Measurements from ENCODE around the gene SLC22A8. TPM values are rescaled to one million over a fixed set of nuclear protein-coding genes. Genes with fewer than 3 reads are reported as not detected.
A peak's percentile ranks its signal among the peaks of the same experiment; 100 is the strongest.
"Not testable (repeated sequence)": the region's sequence is repeated elsewhere in the genome, so short reads cannot be mapped to it uniquely, and the experiment has no call there.

The SLC22A8 gene, protein sequence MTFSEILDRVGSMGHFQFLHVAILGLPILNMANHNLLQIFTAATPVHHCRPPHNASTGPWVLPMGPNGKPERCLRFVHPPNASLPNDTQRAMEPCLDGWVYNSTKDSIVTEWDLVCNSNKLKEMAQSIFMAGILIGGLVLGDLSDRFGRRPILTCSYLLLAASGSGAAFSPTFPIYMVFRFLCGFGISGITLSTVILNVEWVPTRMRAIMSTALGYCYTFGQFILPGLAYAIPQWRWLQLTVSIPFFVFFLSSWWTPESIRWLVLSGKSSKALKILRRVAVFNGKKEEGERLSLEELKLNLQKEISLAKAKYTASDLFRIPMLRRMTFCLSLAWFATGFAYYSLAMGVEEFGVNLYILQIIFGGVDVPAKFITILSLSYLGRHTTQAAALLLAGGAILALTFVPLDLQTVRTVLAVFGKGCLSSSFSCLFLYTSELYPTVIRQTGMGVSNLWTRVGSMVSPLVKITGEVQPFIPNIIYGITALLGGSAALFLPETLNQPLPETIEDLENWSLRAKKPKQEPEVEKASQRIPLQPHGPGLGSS
- total RNA-seq = not detected

- DNase-seq (ENCODE audit: low spot score) = no peak
Measured at GRCh38 chr11:63015521-63016215, at the start of gene SLC22A8. SLC22A8 (minus strand) TSS chr11:63015841; CDS start chr11:63014958, 883 bp downstream.

DNA sequence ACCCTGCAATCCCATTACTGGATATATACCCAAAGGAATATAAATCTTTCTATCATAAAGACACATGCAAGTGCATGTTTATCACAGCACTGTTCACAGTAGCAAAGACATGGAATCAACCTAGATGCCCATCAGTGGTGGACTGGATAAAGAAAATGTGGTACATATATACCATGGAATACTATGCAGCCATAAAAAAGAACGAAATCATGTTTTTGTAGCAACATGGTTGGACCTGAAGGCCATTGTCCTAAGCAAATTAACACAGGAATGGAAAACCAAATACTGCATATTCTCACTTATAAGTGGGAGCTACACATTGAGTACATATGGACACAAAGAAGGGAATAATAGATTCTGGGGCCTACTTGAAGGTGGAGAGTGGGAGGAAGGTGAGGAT, 30.6 kb upstream of the SLC22A8 start:
- DNase-seq (ENCODE audit: low spot score) = not testable (repeated sequence)

DNA sequence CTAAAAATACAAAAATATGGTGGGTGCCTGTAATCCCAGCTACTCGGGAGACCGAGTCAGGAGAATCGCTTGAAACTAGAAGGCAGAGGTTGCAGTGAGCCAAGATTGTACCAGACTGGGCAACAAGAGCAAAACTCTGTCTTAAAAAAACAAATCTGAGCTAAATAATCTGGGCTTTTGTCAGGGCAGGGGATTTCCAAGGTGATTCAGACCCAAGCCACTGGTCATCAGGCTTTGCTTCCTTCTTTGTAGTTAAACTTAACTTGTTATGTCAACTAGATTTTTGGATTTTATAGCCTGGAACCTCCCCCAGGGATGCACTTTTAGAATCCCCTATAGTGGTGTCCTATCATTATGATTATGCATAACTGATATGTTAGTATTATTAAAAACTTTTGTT, 27.0 kb upstream of the SLC22A8 start:
- DNase-seq (ENCODE audit: low spot score) = no peak

GRCh38 chr11:63032457-63032856, 16.8 kb upstream of the SLC22A8 start:
- no peak for DNase-seq (ENCODE audit: low spot score)

DNA sequence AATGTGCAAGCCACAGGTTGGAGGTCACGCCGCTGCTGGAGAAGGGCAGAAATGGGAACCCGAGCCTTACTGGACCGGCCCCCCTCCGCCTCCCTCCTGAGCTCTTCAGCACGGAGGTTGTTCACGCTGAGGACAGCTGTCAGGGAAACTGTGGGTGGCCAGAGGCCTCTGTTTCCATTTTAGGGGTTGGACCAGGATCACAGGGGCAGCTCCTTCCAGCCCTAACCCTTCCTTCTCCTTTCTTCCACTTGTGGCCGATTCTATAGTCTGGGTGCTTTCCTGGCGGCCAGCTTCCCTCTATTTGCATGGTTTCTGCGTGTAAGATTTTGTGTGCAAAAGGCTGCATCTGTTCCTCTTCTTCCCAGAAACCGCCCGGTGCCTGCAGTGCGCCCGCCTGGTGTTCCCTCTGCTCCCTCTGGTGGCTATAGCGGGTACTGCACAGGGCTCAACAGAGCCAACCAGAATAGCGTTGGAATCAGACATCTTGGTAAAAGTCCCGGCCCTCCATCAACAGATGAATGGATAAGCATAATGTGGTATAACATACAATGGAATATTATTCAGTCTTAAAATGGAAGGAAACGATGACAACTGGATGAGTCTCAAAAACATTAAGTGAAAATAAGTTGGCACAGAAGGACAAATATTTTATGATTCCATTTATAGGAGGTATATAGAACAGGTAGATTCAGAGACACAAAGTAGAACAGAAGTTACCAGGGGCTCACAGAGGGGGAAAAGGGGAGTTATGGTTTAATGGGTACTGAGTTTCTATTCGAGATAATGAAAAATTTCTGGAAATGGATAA, 8.4 kb upstream of the SLC22A8 start:
- DNase-seq (ENCODE audit: low spot score) = peak; percentile 90

DNA sequence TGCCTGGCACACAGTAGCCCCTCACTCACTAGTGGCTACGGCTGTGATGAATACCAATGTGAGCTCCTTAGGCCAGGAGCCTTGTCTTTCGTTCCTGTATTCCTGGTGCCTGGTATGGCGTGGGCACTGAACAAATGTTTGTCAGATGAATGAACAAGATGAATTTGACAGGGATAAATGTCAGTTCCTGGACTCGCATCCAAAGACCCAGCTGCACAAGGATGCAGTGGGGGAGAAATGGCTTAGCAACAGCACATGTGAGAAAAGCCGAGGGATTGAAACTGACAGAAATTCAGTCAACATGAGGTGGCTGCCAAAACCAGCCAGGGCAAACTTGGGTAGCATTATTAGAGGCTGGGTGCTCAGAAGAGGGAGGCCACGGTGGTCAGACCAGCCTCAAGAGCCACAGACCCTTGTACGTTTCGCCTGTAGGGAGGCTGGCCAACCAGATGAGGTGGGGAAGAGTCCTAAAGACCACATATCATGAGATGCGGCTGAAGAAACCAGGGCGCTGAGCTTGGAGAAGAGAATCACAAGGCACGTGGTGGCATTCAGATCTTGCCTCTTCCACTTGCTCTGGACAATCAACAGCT, 7.7 kb upstream of the SLC22A8 start:
- no peak for DNase-seq (ENCODE audit: low spot score)

DNA sequence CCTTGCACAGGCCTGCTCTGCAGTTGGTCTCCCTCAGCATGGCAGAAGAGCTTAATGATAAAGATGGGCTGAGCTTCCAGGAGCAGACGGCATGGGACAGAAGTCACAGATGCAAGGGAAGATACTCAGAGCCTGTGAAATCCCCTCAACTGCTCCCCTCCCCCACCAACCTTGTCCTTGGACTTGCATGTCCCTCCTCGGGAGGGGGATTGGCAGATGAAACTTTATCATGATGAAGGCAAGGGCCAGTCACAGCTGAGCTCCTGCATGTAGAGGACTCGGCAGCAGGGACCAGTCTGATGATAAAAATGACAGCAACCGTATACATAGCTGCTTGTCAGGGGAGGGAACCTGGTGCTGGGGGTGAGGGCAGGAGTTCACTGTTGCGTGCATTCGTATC, 6.8 kb upstream of the SLC22A8 start:
- no peak for DNase-seq (ENCODE audit: low spot score)

GRCh38 chr11:63020671-63021291, 5.1 kb upstream of the SLC22A8 start:
- DNase-seq (ENCODE audit: low spot score) = no peak

DNA sequence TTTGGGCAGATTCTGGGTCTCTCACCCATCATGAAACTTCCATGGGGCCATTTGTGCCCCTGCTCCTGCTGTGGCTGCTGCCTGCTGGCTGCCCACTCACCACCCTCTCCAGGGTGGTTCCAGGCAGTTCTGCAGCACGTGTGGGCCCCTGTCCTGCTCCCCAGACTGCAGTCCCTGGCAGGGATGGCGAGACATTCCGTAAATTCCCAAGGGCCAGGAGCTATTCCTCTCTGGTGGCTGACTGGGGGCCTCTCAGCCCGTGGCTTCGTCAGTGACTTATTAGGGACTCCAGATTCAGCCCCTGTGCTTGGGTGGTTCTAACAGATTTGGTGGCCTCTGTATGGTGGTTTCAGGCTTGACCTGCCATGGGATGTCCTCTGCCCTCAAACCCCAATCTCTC, 3.9 kb upstream of the SLC22A8 start:
- DNase-seq (ENCODE audit: low spot score) = no peak

DNA sequence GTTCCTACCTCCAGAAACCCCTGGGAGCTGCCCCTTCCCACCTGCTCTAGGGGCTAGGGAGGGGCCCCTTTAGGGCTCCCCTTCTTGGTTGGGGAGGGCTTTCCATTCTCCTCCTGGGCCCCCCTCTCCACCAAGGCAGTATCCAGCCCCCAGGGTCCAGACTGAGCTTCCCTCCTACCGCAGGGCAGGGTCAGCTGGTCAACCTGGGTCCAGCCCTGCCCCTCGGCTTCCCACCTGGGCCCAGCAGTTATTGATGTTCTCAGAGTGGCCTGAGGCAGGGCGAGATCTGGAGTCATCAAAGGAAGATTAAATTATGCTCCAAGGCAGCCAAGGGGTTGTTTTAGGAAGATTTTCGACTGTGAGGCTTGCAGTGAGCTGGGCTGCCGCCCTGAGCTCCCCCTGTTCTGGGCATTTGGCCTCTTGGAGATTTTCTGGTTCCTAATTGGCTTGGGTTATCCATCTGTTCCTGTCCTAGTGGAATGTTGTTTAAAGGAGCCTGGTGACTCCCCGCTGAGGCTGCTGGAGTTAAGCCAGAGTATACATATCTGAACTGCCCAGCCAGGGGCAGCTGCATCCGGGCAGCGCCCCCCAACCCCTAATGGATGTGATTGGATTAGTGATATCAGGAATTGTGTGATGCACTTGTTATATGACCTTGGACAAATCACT, 1.8 kb upstream of the SLC22A8 start:
- DNase-seq (ENCODE audit: low spot score) = no peak

- no peak for DNase-seq (ENCODE audit: low spot score)
Measured at GRCh38 chr11:63014408-63015055, 1.1 kb downstream of the SLC22A8 start.

GRCh38 chr11:63012839-63013238, 2.8 kb downstream of the SLC22A8 start:
- DNase-seq (ENCODE audit: low spot score) = no peak

GRCh38 chr11:63012430-63012829, 3.2 kb downstream of the SLC22A8 start:
- no peak for DNase-seq (ENCODE audit: low spot score)

GRCh38 chr11:63010934-63011439, 4.7 kb downstream of the SLC22A8 start:
- DNase-seq (ENCODE audit: low spot score) = no peak

DNA sequence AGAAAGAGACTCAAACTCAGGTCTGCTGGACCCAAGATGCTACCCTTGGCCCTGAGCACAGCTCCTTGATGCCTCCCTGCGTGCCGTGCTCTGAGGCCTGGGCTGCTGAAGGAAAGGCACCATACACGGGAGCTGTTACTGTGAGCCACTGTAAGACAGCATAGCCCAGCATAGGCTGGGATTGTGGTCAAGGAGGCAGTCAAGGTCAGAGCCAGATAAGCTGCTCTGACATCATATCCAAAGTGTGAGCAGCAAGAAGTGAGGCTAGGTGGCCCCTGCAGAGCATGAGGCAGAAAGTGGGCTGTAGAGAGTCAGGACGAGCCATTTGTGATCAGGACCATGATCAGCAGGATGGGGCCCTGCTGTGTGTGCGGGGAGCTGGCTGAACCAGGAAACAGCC, 7.7 kb downstream of the SLC22A8 start:
- DNase-seq (ENCODE audit: low spot score) = no peak

DNA sequence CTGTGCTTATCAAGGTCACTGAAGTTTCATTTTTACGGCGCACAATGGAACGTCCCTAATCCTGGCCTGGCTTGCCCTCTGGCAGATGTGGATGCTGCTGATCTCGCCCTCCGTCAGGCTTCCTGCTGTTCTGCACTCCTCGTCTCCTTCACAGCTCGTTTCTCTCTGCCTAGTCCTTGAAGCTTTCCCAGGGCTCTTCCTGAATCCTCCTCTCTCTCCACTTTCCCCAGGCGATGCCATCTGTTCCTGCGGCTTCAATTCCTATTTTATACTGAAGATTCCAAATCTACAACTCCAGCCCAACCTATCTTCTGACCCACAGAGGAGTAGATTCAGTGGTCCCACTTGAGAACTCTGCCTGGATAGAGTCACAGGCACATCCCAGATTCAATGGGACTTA, 14.2 kb downstream of the SLC22A8 start:
- no peak for DNase-seq (ENCODE audit: low spot score)

DNA sequence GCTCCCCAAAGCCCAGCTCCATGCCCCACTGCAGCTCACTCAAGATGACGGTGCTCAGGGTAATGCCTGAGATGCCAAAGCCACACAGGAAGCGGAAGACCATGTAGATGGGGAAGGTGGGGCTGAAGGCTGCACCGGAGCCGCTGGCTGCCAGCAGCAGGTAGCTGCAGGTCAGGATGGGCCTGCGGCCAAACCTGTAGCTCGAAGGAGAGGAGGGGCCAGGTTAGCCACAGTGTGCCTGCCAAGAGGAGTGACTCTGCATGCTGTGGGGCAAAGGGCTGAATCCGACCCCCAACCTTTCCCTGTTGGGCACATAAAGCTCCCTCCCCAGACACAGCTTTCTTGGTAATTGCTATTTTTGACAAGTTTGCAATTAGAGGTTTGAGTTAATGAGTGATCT, 16.0 kb downstream of the SLC22A8 start:
- DNase-seq (ENCODE audit: low spot score) = peak; percentile 69

DNA sequence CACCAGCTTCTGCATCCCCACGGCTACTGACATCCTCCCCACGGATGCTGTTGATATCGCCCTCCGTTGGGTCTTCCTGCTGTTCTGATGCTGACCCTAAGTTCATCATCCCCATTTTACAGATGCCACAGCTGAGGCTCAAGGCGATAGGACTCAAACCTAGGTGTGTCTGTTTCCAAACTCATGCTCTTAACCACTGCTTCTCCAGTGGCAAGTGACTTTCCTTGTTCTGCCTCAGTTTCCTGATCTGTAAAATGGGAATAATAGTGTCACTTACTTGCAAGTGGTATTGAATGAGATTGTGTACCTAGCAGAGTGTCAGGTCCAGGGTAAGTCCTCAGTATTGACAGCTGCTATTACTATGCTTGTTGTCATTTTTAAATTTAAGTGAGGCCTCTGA, 16.5 kb downstream of the SLC22A8 start:
- DNase-seq (ENCODE audit: low spot score) = no peak

DNA sequence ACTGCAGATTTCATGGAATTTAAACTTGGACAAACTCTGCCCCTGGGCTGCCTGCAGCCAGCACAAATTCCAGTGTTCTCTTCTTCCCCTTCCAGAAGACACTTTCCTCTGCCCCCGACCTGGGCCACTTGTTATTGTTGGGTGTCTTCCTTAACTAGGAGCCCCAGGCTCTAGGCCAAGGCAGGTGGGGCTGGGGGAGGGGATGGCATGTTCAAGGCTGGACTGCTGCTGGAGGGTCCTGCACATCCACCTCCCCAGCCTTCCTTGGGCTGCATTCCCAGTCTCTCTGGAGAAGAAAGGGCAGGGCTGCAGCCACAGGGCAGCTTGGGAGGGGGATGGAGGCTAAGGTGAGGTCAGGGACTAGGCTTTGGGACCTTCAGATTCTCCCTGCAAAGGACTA, 19.4 kb downstream of the SLC22A8 start:
- DNase-seq (ENCODE audit: low spot score) = no peak

- no peak for DNase-seq (ENCODE audit: low spot score)
Measured at GRCh38 chr11:62994775-62995174, 20.9 kb downstream of the SLC22A8 start.
